ENCODE data around the gene AOX1.

DNA sequence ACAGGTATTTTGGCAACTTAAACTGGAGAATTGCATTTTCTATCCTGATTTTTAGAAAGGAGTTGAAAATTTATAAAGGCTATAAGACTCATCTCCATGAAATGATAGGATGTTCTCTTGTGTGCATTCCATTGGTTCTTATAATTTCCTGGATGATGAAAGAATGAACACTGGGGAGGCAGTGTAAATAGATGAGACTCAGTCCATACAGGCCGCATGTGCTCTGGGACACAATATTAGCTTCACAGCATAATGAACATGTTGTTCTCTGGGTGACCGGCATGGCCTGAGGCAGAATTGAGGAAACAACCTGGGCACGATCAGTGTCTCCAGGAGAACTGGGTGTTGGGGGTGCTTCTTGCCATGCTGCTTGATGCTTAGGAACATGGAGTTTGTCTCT lies 38.8 kb downstream of the AOX1 start:
- TF ChIP-seq, protein P1, sequence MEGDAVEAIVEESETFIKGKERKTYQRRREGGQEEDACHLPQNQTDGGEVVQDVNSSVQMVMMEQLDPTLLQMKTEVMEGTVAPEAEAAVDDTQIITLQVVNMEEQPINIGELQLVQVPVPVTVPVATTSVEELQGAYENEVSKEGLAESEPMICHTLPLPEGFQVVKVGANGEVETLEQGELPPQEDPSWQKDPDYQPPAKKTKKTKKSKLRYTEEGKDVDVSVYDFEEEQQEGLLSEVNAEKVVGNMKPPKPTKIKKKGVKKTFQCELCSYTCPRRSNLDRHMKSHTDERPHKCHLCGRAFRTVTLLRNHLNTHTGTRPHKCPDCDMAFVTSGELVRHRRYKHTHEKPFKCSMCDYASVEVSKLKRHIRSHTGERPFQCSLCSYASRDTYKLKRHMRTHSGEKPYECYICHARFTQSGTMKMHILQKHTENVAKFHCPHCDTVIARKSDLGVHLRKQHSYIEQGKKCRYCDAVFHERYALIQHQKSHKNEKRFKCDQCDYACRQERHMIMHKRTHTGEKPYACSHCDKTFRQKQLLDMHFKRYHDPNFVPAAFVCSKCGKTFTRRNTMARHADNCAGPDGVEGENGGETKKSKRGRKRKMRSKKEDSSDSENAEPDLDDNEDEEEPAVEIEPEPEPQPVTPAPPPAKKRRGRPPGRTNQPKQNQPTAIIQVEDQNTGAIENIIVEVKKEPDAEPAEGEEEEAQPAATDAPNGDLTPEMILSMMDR (IDR thresholded peaks at IDR 0.05): no peak
- TF ChIP-seq POLR2A (IDR thresholded peaks at IDR 0.05): no peak

Measured in thyroid gland (tissue), 4 donors.